DND-41 (cell line): Measurements from ENCODE around the gene BEND6.

ENCODE experiments used
- ATAC-seq: fragments of 200-7000 bp; cut with Tn5 transposase; 3 replicates; pipeline ENCODE4 v1.9.1; 2021; ENCODE audit warnings: low read depth; ENCODE audit not compliant: insufficient read depth
- DNase-seq: peaks from one replicate; pipeline ENCODE4 v3.0.0-alpha.2; 2020
- H2AFZ ChIP-seq: 2 replicates; pipeline ENCODE4 v1.6.0; 2012; ENCODE audit warnings: low read depth, low read length
- H3K27ac ChIP-seq: 2 replicates; pipeline ENCODE4 v1.5.1; 2012; ENCODE audit warnings: low read length, inconsistent platforms
- H3K27me3 ChIP-seq: fragments of 200-600 bp; sonication (generic); 2 replicates; pipeline ENCODE4 v1.6.0; 2012; ENCODE audit warnings: low read length, mild to moderate bottlenecking, inconsistent platforms; ENCODE audit not compliant: insufficient read depth, poor library complexity
- H3K36me3 ChIP-seq: 2 replicates; pipeline ENCODE4 v1.5.1; 2012; ENCODE audit warnings: low read length, inconsistent platforms; ENCODE audit not compliant: insufficient read depth
- H3K4me1 ChIP-seq: 2 replicates; pipeline ENCODE4 v1.5.1; 2012; ENCODE audit warnings: mild to moderate bottlenecking, low read length; ENCODE audit not compliant: insufficient read depth
- H3K4me2 ChIP-seq: 2 replicates; pipeline ENCODE4 v1.6.0; 2012; ENCODE audit warnings: mild to moderate bottlenecking, moderate library complexity, low read length, inconsistent platforms; ENCODE audit not compliant: insufficient read depth
- H3K4me3 ChIP-seq, 2 experiments: fragments of 200-600 bp in 1 of 2; shearing (Covaris generic) in 1 of 2; 2 replicates each; pipeline ENCODE4 v1.5.1; 2012 to 2016; ENCODE audit warnings: inconsistent platforms in 2 of 2, low read length in 2 of 2, mild to moderate bottlenecking in 2 of 2, low read depth in 1 of 2, moderate library complexity in 1 of 2
- H3K79me2 ChIP-seq: 2 replicates; pipeline ENCODE4 v1.6.0; 2012; ENCODE audit warnings: low read length, inconsistent platforms; ENCODE audit not compliant: insufficient read depth
- H3K9ac ChIP-seq: 2 replicates; pipeline ENCODE4 v1.6.0; 2012; ENCODE audit warnings: low read depth, mild to moderate bottlenecking, inconsistent platforms, low read length, moderate library complexity
- H3K9me3 ChIP-seq: 2 replicates; pipeline ENCODE4 v1.5.1; 2012; ENCODE audit warnings: low read length, moderate library complexity, mild to moderate bottlenecking, inconsistent platforms; ENCODE audit not compliant: insufficient read depth, severe bottlenecking
- H4K20me1 ChIP-seq: 2 replicates; pipeline ENCODE4 v1.6.0; 2012; ENCODE audit warnings: low read length; ENCODE audit not compliant: insufficient read depth
- CTCF ChIP-seq: IDR thresholded peaks from 2 replicates; pipeline ENCODE4 v1.5.1; 2012; ENCODE audit warnings: borderline replicate concordance, low read length, moderate library complexity, mild to moderate bottlenecking; ENCODE audit not compliant: poor library complexity, severe bottlenecking; ENCODE audit errors: extremely low read depth
- EZH2 ChIP-seq: IDR thresholded peaks from 3 replicates; pipeline ENCODE4 v1.6.1; 2012; ENCODE audit warnings: borderline replicate concordance, low read depth, mild to moderate bottlenecking, moderate library complexity, low read length, inconsistent platforms; ENCODE audit not compliant: severe bottlenecking

Gene BEND6

GRCh38 chr6:56984361-56984760 is 29.5 kb downstream of the BEND6 start:
- ATAC-seq, result no peak
- H3K4me2 ChIP-seq, result no peak overlapping the region
- H3K4me1 ChIP-seq, result no peaks in the 10 kb centered on the region
- no peaks in the 10 kb centered on the region for H3K36me3 ChIP-seq
- H3K27me3 ChIP-seq, result peaks cover 3% of the 10 kb centered on the region
- no peak overlapping the region for H3K9ac ChIP-seq
- H3K9me3 ChIP-seq, result no peaks in the 10 kb centered on the region
- H2AFZ ChIP-seq, result no peak overlapping the region
- no peaks in the 10 kb centered on the region for H4K20me1 ChIP-seq
- TF ChIP-seq CTCF, result no peak
- H3K4me3 ChIP-seq, result no peak overlapping the region
- no peak for DNase-seq
- H3K27ac ChIP-seq, result no peak overlapping the region
- no peaks in the 10 kb centered on the region for H3K79me2 ChIP-seq

DNA sequence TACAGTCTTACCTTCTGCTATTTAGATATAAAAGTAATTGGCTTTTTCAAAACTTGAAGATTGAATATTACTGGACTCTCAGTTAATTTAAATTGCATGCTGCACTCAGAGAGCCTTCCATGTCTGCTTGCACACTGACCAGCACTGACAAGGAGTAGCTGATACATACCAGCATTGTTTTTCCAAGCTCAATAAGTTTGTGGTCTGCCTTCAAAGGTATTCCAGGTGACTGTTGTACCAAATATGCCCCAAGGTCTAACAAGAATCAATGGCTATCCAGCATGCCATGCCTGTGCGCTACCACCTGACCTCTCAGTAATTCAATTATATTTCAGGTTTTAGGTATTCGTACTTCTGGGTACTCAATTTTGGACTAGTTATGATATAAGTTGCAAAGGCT is 30.0 kb downstream of the BEND6 start:
- no peak overlapping the region for H3K27ac ChIP-seq
- no peaks in the 10 kb centered on the region for H3K9me3 ChIP-seq
- no peak overlapping the region for H2AFZ ChIP-seq
- no peak overlapping the region for H3K9ac ChIP-seq
- no peak overlapping the region for H3K4me3 ChIP-seq
- ATAC-seq, result no peak
- TF ChIP-seq CTCF (no peak), EZH2 (no peak)
- no peaks in the 10 kb centered on the region for H3K79me2 ChIP-seq
- H3K27me3 ChIP-seq, result peaks cover 3% of the 10 kb centered on the region
- no peak overlapping the region for H3K4me2 ChIP-seq
- no peaks in the 10 kb centered on the region for H3K4me1 ChIP-seq
- no peak for DNase-seq
- no peaks in the 10 kb centered on the region for H3K36me3 ChIP-seq
- H4K20me1 ChIP-seq, result no peaks in the 10 kb centered on the region

- H2AFZ ChIP-seq, result no peak overlapping the region
- H3K36me3 ChIP-seq, result no peaks in the 10 kb centered on the region
- no peak for ATAC-seq
- H3K4me2 ChIP-seq, result no peak overlapping the region
- H3K4me1 ChIP-seq, result no peaks in the 10 kb centered on the region
- H3K79me2 ChIP-seq, result no peaks in the 10 kb centered on the region
- DNase-seq, result no peak
- H3K4me3 ChIP-seq, result no peak overlapping the region
- peaks cover 3% of the 10 kb centered on the region for H3K27me3 ChIP-seq
- no peaks in the 10 kb centered on the region for H4K20me1 ChIP-seq
- H3K27ac ChIP-seq, result no peak overlapping the region
- no peak overlapping the region for H3K9ac ChIP-seq
- TF ChIP-seq EZH2 (no peak), CTCF (no peak)
- H3K9me3 ChIP-seq, result no peaks in the 10 kb centered on the region
Measured at GRCh38 chr6:56986611-56987010, 31.7 kb downstream of the BEND6 start.

- TF ChIP-seq EZH2, result no peak
- no peak for TF ChIP-seq CTCF
- Histone ChIP-seq H3K27me3 (peaks cover 3% of the 10 kb centered on the region), H3K9me3 (no peaks in the 10 kb centered on the region), H3K36me3 (no peaks in the 10 kb centered on the region), H3K79me2 (no peaks in the 10 kb centered on the region), H3K4me3 (no peak overlapping the region), H3K27ac (no peak overlapping the region), H2AFZ (no peak overlapping the region), H3K9ac (no peak overlapping the region), H4K20me1 (no peaks in the 10 kb centered on the region), H3K4me1 (no peaks in the 10 kb centered on the region), H3K4me2 (no peak overlapping the region)
- no peak for DNase-seq
- ATAC-seq, result no peak
Measured at GRCh38 chr6:56988145-56988544, 33.2 kb downstream of the BEND6 start.
